HG03139 (cell line): ENCODE measurements around the gene FMNL1.
A peak's percentile ranks its signal among the peaks of the same experiment; 100 is the strongest.
"Not testable (repeated sequence)": the region's sequence is repeated elsewhere in the genome, so short reads cannot be mapped to it uniquely, and the experiment has no call there.

Experiments
- ATAC-seq: cut with Tn5 transposase; IDR thresholded peaks from one replicate; pipeline ENCODE4 v1.9.1; 2021; ENCODE audit not compliant: unreplicated experiment

The FMNL1 gene

DNA sequence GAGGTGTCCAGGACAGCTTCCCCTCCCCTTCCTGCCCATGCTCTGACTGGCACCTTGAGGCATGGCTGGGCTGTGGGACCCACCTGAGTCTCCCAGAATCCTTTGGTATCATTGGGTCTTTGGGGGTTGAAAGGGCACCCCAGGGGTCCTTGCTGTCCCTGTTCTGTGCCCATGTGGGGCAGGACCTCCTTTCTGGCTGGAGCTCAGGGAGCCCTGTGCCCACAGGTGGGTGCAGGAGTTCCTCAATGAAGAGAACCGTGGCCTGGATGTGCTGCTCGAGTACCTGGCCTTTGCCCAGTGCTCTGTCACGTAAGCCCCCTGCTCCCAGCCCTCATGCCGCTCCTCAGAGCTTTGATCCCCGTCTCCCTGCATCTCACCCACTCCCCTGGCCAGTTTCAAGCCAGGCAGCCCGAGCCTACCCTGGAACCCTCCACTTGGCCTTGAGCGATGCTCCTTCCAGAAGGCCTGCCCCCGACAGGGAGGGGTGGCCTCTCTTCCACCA, 11.8 kb downstream of the FMNL1 start:
- ATAC-seq, result no peak

GRCh38 chr17:45234641-45235415, 13.1 kb downstream of the FMNL1 start:
- no peak for ATAC-seq

DNA sequence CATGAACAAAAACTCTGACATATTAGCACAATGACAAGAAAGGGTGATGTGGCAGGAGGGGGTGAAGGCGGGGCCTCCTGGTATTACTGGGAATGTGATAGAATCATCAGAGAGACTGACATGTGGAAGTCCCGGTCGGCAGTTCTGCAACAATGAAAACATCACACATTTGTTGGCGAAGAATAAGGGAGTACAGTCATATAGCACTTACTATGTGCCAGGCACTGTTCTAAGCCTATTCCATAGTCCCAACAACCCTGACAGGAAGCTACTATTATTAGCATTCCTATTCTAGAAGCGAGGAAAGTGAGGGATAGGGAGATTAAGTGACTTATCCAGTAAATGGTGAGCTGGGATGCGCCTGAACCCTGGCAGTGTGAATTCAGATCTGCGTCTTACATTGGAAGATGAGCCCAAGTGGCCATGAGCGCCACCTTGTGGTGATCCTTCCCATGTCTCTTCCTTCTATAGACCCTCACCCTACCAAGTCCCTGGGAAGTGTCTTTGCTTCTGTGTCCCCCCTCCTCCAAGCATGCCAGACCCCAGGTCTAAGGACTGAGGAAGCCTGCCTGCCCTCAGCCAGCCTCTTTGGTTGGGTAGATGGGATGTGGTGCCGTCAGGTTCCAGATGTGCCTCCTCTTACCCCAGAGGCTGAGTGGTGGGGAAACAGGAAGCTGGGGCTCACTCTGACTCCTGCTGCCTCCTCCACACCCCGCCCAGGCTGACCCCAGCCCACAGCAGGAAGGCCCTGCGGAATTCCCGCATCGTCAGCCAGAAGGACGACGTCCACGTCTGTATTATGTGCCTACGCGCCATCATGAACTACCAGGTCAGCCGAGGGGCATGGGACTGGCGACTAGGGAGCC, 14.0 kb downstream of the FMNL1 start:
- ATAC-seq, result no peak

GRCh38 chr17:45236282-45236606, 14.6 kb downstream of the FMNL1 start:
- ATAC-seq, result no peak

DNA sequence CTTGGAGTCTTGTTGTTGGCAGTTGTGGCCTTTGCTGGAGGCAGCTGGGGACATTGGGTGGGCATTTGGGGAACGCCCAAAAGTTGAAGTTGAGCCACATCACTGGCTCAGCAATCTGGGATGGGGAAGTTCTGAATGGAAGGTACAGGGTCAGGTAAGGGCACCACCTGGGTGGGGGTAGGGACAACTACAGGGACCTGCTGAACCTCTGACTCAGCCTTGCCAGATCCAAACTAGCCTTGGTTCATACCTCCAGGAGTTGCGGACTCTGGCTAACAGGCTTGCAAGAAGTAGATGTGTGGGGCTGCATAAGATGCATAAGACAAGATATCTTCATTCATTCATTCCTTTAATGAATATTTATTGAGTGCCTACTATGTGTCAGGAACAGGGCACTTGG, 16.0 kb downstream of the FMNL1 start:
- ATAC-seq, result no peak

GRCh38 chr17:45238155-45238774, 16.6 kb downstream of the FMNL1 start:
- ATAC-seq, result no peak

- ATAC-seq, result no peak
Observed at GRCh38 chr17:45240905-45241327, 19.2 kb downstream of the FMNL1 start.

GRCh38 chr17:45241328-45242028, 19.8 kb downstream of the FMNL1 start:
- no peak for ATAC-seq

DNA sequence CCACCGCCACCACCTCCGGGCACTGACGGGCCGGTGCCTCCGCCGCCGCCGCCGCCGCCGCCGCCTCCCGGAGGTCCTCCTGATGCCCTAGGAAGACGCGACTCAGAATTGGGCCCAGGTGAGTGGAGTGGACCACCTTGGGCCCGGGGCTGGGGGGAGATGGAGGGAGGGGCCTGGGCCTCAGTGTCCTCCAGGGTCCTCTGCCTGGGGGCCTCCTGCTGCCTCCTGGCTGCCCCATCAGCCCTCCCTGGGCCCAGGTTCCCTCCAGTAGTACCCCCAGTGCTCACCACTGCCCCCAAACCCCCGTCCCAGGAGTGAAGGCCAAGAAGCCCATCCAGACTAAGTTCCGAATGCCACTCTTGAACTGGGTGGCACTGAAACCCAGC, 20.3 kb downstream of the FMNL1 start:
- ATAC-seq, result no peak

- no peak for ATAC-seq
Observed at GRCh38 chr17:45243750-45244149, 22.1 kb downstream of the FMNL1 start.

- ATAC-seq, result no peak
Observed at GRCh38 chr17:45244725-45245656, 23.3 kb downstream of the FMNL1 start.

DNA sequence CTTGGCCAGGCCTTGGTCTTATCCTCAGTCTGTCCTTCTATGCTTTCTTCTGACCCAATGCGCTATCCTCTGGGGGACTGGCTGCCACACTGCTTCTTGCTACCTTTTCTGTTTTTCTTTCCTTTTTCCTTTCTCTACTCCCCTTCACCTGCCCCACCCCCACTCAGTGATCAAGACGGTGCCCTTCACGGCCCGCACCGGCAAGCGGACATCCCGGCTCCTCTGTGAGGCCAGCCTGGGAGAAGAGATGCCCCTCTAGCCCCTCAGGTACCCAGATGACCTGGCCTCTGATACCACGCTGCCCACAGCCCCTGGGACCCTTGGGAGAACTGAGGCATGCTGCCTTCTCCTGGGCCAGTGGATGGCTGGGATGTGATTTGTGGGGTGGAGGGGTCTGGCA, 24.7 kb downstream of the FMNL1 start:
- ATAC-seq, result no peak

- ATAC-seq, result no peak
Observed at GRCh38 chr17:45246861-45247428, 25.3 kb downstream of the FMNL1 start.

GRCh38 chr17:45247429-45248131, 25.9 kb downstream of the FMNL1 start:
- peak; percentile 57 for ATAC-seq

DNA sequence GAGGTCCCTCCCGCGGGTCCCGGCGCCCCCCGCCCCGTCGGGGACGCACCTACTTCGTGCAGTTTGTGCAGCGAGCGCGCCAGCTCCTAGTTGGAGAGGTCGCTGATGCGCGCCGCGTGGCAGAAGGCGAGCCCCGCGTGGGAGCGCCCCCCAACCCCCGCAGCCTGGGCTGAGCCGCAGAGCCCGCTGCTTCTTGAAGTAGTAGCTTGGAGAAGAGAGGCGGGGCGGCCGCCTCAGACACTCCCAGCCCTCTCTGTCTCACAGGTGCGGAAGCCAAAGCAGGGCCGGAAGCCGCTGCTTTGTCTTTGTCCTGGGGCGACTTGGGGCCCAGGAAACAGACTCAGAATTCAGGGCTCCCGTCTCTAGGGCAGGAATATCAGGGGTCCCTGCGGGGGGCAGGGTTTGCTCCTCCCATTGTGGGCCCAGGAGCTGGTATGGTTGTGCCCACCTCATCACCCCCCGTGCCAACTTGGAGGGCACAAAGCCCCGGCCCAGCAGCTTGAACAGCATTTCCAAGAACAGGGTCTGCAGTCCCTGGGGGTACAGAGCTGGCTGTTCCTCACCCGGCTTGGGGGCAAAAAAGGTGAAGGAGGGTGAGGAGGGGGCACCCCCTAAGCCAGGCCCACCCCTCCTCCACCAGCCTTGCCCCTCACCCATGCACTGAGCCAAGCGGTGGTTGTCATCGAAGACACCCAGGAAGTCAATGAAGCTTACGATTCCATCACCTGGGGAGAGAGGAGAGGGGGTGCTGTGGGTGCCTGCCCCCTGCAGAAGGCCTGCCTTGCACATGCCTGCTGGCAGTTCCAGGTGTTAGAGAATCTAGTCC, 26.7 kb downstream of the FMNL1 start:
- ATAC-seq, result peak; percentile 54

DNA sequence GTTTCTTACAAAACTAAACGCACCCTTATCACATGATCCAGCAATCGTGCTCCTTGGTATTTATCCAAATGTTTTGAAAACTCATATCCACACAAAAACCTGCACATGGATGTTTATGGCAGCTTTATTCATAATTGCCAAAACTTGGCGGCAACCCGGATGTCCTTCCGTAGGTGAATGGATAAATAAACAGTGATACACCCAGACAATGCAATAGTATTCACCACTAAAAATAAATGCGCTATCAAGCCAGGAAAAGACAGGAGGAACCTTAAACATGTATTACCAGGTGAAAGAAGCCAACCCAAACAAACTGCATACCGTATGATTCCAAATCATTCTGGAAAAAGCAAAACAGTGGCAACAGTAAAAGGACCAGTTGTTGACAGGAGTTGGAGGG, 30.2 kb downstream of the FMNL1 start:
- no peak for ATAC-seq

DNA sequence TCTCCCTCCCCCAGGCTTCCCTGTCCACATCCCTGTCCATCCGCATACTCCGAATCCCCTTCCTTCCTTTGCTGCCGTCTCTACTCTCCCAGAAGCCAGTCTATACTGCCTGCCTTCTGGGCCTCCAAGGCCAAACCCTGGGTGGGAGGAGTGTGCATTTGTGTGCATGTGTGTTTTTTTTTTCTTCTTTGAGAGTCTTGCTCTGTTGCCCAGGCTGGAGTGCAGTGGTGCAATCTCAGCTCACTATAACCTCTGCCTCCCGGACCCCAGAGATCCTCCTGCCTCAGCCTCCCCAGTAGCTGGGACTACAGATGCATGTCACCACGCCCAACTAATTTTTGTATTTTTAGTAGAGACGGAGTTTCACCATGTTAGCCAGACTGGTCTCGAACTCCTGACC, 31.6 kb downstream of the FMNL1 start:
- ATAC-seq, result not testable (repeated sequence)

- no peak for ATAC-seq
Observed at GRCh38 chr17:45253879-45254278, 32.2 kb downstream of the FMNL1 start.
